DMS 273 (cell line): ENCODE measurements around the gene MGAT4B.
A peak's percentile ranks its signal among the peaks of the same experiment; 100 is the strongest.

Experiments
- DNase-seq: peaks from one replicate; lab custom pipeline; 2025; ENCODE audit not compliant: unreplicated experiment; lab: John Stamatoyannopoulos, UW

The MGAT4B gene

GRCh38 chr5:179812997-179813607 lies 6.4 kb upstream of the MGAT4B start:
- DNase-seq: no peak

GRCh38 chr5:179812135-179812825 lies 5.6 kb upstream of the MGAT4B start:
- DNase-seq: no peak

- DNase-seq: peak; percentile 59
Observed at GRCh38 chr5:179805529-179806249, 977 bp downstream of the MGAT4B start.

- DNase-seq: peak; percentile 54
Observed at GRCh38 chr5:179805070-179805528, 1.6 kb downstream of the MGAT4B start.

GRCh38 chr5:179804555-179804947 lies 2.1 kb downstream of the MGAT4B start:
- DNase-seq: no peak

GRCh38 chr5:179803651-179804554 lies 2.8 kb downstream of the MGAT4B start:
- peak; percentile 70 for DNase-seq

- DNase-seq: peak; percentile 58
Observed at GRCh38 chr5:179802950-179803562, 3.6 kb downstream of the MGAT4B start.

GRCh38 chr5:179802207-179802883 lies 4.3 kb downstream of the MGAT4B start:
- DNase-seq: no peak

GRCh38 chr5:179801304-179802206 lies 5.1 kb downstream of the MGAT4B start:
- no peak for DNase-seq

GRCh38 chr5:179800696-179801201 lies 5.9 kb downstream of the MGAT4B start:
- DNase-seq: no peak

- DNase-seq: no peak
Observed at GRCh38 chr5:179800071-179800695, 6.5 kb downstream of the MGAT4B start.

GRCh38 chr5:179799644-179799973 lies 7.1 kb downstream of the MGAT4B start:
- DNase-seq: no peak

- no peak for DNase-seq
Observed at GRCh38 chr5:179798771-179799643, 7.7 kb downstream of the MGAT4B start.

- DNase-seq: no peak
Observed at GRCh38 chr5:179798144-179798770, 8.4 kb downstream of the MGAT4B start.

- no peak for DNase-seq
Observed at GRCh38 chr5:179797741-179798140, 8.9 kb downstream of the MGAT4B start.

- DNase-seq: no peak
Observed at GRCh38 chr5:179796877-179797608, 9.6 kb downstream of the MGAT4B start.
